Measurements from ENCODE around the gene FLYWCH2.
"Not testable (repeated sequence)": the region's sequence is repeated elsewhere in the genome, so short reads cannot be mapped to it uniquely, and the experiment has no call there.

The FLYWCH2 gene

DNA sequence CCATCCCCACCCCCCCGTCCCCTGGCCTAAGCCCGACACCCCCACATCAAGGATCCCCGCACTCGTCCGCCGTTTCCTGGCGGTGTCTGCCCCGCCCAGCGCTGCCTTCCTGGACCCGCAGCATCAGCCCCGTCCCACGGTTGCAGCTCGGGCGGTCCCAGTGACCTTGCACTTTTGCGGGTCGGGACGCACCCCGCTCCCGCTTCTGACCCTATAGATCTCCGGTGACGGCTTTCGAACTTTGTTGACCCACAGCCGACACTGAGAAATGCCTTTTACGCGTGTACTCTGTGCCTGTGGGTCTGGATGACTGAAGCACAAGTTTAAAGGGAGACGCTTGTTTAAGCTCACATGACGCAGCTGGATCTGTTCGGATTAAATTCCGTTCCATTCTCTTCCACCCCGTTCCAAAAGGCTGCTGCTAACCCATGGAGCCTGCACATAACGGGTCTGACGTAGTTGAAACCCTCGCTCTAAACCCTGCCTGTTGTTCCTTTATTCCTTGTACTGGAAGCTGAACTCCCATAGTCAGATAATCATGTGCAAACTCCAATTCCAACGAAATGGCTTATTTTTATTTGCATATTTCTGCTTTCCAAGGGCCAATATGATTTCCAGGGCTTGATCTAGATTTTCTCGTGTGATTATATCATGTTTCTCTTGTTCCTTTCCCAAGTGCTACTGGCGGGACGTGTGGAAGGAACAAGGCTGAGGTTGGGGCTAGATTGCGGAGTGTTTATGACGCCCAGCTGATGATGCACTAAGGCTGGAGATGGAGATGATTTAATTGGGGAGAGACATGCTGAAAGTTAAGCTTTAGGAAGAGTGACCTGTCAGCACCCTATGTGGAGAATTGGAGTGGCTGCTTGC lies 29.6 kb downstream of the FLYWCH2 start:
- Histone ChIP-seq H3K9ac (ENCODE audit: low read length) (peak overlapping the region; percentile 68), H3K4me1 (ENCODE audit: control insufficient read depth, insufficient read depth, low read length) (peaks cover 8% of the 10 kb centered on the region), H3K27ac (ENCODE audit: low read depth, low read length) (peak overlapping the region; percentile 89), H3K36me3 (ENCODE audit: control insufficient read depth, insufficient read depth, low read length) (no peaks in the 10 kb centered on the region), H3K4me3 (ENCODE audit: low read length) (peak overlapping the region; percentile 87), H3K27me3 (ENCODE audit: control insufficient read depth, insufficient read depth, low read length) (no peaks in the 10 kb centered on the region)

DNA sequence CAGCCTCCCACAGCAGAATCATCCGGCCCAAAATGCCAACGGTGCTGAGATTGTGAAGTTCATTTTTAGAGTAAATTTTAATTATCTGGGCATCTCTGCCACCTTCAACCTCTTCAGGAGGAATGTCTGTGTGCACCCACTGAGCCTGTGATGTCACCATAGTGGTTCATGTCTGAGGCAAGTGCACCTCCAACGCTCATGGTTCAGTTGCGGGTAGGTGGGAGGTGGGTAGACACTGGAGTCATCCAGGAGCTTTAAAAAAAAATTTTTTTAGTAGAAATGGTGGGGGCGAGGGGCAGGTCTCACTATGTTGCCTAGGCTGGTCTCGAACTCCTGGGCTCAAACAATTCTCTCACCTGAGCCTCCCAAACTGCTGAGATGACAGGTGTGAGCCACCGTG lies 30.6 kb downstream of the FLYWCH2 start:
- Histone ChIP-seq H3K36me3 (ENCODE audit: control insufficient read depth, insufficient read depth, low read length) (no peaks in the 10 kb centered on the region), H3K27ac (ENCODE audit: low read depth, low read length) (no peak overlapping the region), H3K4me3 (ENCODE audit: low read length) (no peak overlapping the region), H3K27me3 (ENCODE audit: control insufficient read depth, insufficient read depth, low read length) (no peaks in the 10 kb centered on the region), H3K4me1 (ENCODE audit: control insufficient read depth, insufficient read depth, low read length) (peaks cover 8% of the 10 kb centered on the region), H3K9ac (ENCODE audit: low read length) (no peak overlapping the region)

- H3K27ac ChIP-seq (ENCODE audit: low read depth, low read length): no peak overlapping the region
Measured at GRCh38 chr16:2914233-2914632, 31.2 kb downstream of the FLYWCH2 start.

DNA sequence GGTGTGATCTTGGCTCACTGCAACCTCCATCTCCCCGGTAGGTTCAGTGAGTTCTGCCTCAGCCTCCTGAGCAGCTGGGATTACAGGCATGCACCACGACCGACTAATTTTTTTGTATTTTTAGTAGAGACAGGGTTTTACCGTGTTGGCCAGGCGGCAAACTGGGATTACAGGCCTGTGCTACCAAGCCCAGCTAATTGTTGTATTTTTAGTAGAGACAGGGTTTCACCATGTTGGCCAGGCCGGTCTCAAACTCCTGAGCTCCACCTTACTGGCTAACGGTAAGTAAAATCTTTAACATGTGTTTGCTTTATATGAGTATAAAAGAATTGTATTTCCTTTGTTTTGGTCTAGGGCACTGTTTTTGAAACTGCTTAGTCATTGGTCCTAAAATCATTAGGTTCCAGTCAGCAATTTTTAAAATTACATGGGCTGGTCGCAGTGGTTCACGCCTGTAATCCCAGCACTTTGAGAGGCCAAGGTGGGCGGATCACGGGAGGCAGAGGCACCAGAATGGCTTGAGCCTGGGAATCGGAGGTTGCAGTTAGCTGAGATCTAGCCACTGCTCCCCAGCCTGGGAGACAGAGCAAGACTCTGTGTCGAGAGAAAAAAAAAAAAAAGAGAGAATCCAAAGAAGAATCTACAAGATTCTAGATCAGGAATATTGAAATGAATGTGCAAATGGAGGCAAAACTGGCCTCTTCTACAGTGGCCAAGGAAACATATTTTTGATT lies 32.3 kb downstream of the FLYWCH2 start:
- Histone ChIP-seq H3K27ac (ENCODE audit: low read depth, low read length) (no peak overlapping the region), H3K4me3 (ENCODE audit: low read length) (no peak overlapping the region), H3K36me3 (ENCODE audit: control insufficient read depth, insufficient read depth, low read length) (no peaks in the 10 kb centered on the region), H3K9ac (ENCODE audit: low read length) (no peak overlapping the region), H3K27me3 (ENCODE audit: control insufficient read depth, insufficient read depth, low read length) (no peaks in the 10 kb centered on the region), H3K4me1 (ENCODE audit: control insufficient read depth, insufficient read depth, low read length) (peaks cover 11% of the 10 kb centered on the region)

More at GRCh38 chr16:2914233-2914632, 31.2 kb downstream of the FLYWCH2 start:
- no peak overlapping the region for H3K9ac ChIP-seq (ENCODE audit: low read length)
- H3K27me3 ChIP-seq (ENCODE audit: control insufficient read depth, insufficient read depth, low read length): no peaks in the 10 kb centered on the region
- H3K4me3 ChIP-seq (ENCODE audit: low read length): no peak overlapping the region
- H3K36me3 ChIP-seq (ENCODE audit: control insufficient read depth, insufficient read depth, low read length): no peaks in the 10 kb centered on the region
- H3K4me1 ChIP-seq (ENCODE audit: control insufficient read depth, insufficient read depth, low read length): peaks cover 8% of the 10 kb centered on the region

DNA sequence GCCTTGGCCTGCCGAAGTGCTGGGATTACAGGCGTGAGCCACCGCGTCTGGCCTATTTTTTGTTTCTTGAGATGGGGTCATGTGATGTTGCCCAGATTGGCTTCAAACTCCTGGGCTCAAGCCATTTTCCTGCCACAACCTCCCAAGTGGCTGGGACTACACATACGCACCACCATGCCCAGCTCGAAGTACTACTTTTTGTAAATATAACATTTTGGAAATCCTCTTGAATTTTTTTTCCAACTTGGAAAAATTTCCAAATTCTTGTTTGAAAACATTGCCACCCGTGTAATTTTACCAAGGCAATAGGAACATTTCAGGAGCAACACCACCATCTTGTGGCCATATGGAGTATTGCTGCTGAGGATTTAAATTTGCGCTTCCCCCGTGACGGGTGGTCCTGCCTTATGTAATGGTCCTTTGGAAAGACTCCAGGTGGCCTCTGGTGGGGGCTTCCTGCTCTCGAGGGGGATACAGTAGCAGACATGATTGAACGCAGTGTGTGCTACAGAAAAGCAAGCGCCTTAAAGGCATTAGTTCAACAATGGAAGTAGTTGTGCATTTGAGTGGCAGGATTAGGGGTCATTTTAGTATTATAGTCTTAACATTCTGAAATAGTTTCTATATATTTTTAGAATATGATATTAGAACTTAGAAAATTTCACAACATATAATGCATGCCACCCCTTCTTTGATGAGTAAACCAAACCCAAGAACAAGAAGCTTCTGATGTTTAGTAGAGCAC lies 36.7 kb downstream of the FLYWCH2 start:
- peak overlapping the region; percentile 45 for H3K27ac ChIP-seq (ENCODE audit: low read depth, low read length)

GRCh38 chr16:2923481-2923880 lies 40.5 kb downstream of the FLYWCH2 start:
- H3K4me3 ChIP-seq (ENCODE audit: low read length): no peak overlapping the region
- H3K27me3 ChIP-seq (ENCODE audit: control insufficient read depth, insufficient read depth, low read length): no peaks in the 10 kb centered on the region
- no peak overlapping the region for H3K27ac ChIP-seq (ENCODE audit: low read depth, low read length)
- H3K9ac ChIP-seq (ENCODE audit: low read length): no peak overlapping the region
- peaks cover 6% of the 10 kb centered on the region for H3K4me1 ChIP-seq (ENCODE audit: control insufficient read depth, insufficient read depth, low read length)
- H3K36me3 ChIP-seq (ENCODE audit: control insufficient read depth, insufficient read depth, low read length): no peaks in the 10 kb centered on the region

More for the DNA sequence above, 36.7 kb downstream of the FLYWCH2 start:
- Histone ChIP-seq H3K4me3 (ENCODE audit: low read length) (no peak overlapping the region), H3K9ac (ENCODE audit: low read length) (no peak overlapping the region), H3K27me3 (ENCODE audit: control insufficient read depth, insufficient read depth, low read length) (no peaks in the 10 kb centered on the region), H3K4me1 (ENCODE audit: control insufficient read depth, insufficient read depth, low read length) (peaks cover 4% of the 10 kb centered on the region), H3K36me3 (ENCODE audit: control insufficient read depth, insufficient read depth, low read length) (no peaks in the 10 kb centered on the region)

DNA sequence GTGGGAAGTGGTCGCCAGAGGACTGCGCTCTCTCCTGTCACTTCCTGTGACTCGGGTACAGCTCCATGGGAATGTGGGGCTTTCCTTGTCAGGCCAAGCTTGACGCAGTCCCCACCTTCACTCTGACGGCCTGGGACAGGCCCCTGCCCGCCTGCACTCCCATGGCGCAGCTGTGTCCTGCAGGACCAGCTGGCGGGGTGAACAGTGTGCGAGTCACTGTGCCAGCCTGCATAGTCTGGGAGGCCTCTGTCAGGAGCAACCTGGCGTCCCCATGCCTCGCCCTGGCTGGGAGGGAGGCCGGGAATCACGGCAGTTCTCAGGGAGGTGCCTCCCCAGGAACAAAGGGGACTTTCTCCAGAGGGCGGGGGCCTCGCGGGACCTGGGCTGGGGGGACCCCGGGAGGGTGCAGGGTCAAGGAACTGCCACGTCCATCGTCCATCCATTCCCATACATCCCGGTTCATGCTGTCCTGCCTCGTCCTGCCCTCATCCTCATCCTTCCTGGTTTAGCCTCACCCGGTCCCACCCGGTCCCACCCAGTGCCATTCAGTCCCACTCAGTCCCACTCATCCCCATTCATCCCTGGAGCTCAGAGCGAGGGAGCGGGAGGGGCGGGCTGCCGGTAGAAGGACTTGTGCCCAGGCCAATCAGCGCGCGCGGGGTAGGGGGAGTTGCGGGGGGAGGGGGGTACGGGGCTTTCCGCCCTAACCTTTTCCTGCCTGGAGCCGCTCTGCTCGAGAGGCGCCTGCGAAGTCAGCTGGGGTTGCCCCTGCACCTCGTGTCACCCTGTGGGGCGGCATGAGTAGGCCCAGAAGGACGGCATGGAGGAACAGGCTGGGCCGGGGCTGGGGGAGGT lies 42.1 kb downstream of the FLYWCH2 start:
- H3K27me3 ChIP-seq (ENCODE audit: control insufficient read depth, insufficient read depth, low read length): no peaks in the 10 kb centered on the region
- H3K9ac ChIP-seq (ENCODE audit: low read length): no peak overlapping the region
- H3K4me3 ChIP-seq (ENCODE audit: low read length): no peak overlapping the region
- no peak overlapping the region for H3K27ac ChIP-seq (ENCODE audit: low read depth, low read length)
- peaks cover 2% of the 10 kb centered on the region for H3K4me1 ChIP-seq (ENCODE audit: control insufficient read depth, insufficient read depth, low read length)
- peaks cover 3% of the 10 kb centered on the region for H3K36me3 ChIP-seq (ENCODE audit: control insufficient read depth, insufficient read depth, low read length)

DNA sequence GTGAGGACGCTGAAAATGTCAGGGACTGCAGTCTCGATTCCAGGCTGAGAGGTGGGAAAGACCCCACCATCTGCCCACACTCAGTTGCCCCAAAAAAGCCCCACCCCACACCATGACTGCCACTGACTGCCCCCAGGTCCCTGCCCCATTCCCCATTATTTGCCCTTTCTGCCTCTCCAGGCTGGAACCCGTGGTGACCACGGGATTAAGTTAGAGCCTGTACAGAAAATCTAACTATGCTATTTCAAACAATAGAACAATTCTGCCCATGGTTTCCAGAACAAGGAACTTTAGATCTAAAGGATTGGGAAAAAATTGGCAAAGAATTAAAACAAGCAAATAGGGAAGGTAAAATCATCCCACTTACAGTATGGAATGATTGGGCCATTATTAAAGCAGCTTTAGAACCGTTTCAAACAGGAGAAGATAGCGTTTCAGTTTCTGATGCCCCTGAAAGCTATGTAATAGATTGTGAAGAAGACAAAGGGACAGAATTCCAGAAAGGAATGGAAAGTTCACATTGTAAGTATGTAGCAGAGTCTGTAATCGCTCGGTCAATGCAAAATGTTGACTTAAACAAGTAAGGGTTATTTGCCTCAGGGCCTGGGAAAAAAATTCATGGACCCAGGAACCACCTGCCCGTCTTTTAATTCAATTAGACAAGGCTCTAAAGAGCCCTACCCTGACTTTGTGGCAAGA lies 43.1 kb downstream of the FLYWCH2 start:
- no peak overlapping the region for H3K27ac ChIP-seq (ENCODE audit: low read depth, low read length)
- H3K27me3 ChIP-seq (ENCODE audit: control insufficient read depth, insufficient read depth, low read length): no peaks in the 10 kb centered on the region
- H3K36me3 ChIP-seq (ENCODE audit: control insufficient read depth, insufficient read depth, low read length): peaks cover 6% of the 10 kb centered on the region
- H3K4me3 ChIP-seq (ENCODE audit: low read length): no peak overlapping the region
- peaks cover 2% of the 10 kb centered on the region for H3K4me1 ChIP-seq (ENCODE audit: control insufficient read depth, insufficient read depth, low read length)
- H3K9ac ChIP-seq (ENCODE audit: low read length): no peak overlapping the region

- no peaks in the 10 kb centered on the region for H3K27me3 ChIP-seq (ENCODE audit: control insufficient read depth, insufficient read depth, low read length)
- H3K4me1 ChIP-seq (ENCODE audit: control insufficient read depth, insufficient read depth, low read length): peaks cover 2% of the 10 kb centered on the region
- peak overlapping the region; percentile 59 for H3K4me3 ChIP-seq (ENCODE audit: low read length)
- no peak overlapping the region for H3K9ac ChIP-seq (ENCODE audit: low read length)
- no peak overlapping the region for H3K27ac ChIP-seq (ENCODE audit: low read depth, low read length)
- H3K36me3 ChIP-seq (ENCODE audit: control insufficient read depth, insufficient read depth, low read length): peaks cover 6% of the 10 kb centered on the region
Measured at GRCh38 chr16:2926650-2926999, 43.6 kb downstream of the FLYWCH2 start.

GRCh38 chr16:2927010-2927646 lies 44.1 kb downstream of the FLYWCH2 start:
- H3K4me3 ChIP-seq (ENCODE audit: low read length): peak overlapping the region; percentile 59
- no peak overlapping the region for H3K27ac ChIP-seq (ENCODE audit: low read depth, low read length)
- H3K4me1 ChIP-seq (ENCODE audit: control insufficient read depth, insufficient read depth, low read length): peaks cover 2% of the 10 kb centered on the region
- H3K27me3 ChIP-seq (ENCODE audit: control insufficient read depth, insufficient read depth, low read length): no peaks in the 10 kb centered on the region
- peaks cover 6% of the 10 kb centered on the region for H3K36me3 ChIP-seq (ENCODE audit: control insufficient read depth, insufficient read depth, low read length)
- H3K9ac ChIP-seq (ENCODE audit: low read length): no peak overlapping the region

DNA sequence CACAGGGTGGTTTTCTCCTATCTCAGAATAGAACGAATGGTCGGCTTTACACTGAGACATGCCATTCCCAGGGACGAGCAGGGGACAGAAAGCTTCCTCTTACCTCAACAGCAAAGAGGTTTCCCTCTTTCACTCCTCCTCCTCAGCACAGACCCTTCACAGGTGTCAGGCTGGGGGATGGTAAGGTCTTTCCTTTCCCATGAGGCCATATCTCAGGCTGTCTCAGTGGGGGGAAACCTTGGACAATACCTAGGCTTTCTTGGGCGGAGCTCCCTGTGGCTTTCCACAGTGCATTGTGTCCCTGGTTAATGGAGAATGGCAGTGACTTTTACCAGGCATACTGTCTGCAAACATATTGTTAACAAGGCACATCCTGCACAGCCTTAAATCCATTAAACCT lies 45.1 kb downstream of the FLYWCH2 start:
- not testable (repeated sequence) for H3K27ac ChIP-seq (ENCODE audit: low read depth, low read length); H3K27me3 ChIP-seq (ENCODE audit: control insufficient read depth, insufficient read depth, low read length); H3K4me1 ChIP-seq (ENCODE audit: control insufficient read depth, insufficient read depth, low read length); H3K9ac ChIP-seq (ENCODE audit: low read length); H3K4me3 ChIP-seq (ENCODE audit: low read length); H3K36me3 ChIP-seq (ENCODE audit: control insufficient read depth, insufficient read depth, low read length)
